HEK293 (cell line): Measurements from ENCODE around the gene CYB5B.

Source experiments
- CTCF ChIA-PET: fragments of 350-600 bp; formaldehyde crosslinking; extraction: SDS; loops from one replicate; lab custom pipeline; 2021; ENCODE audit warnings: antibody characterized with exemption; lab: Yijun Ruan, JAX
- POLR2A ChIA-PET: fragments of 300-600 bp; formaldehyde crosslinking; extraction: SDS; loops from one replicate; lab custom pipeline; 2020; ENCODE audit warnings: antibody characterized with exemption, inconsistent platforms; lab: Yijun Ruan, JAX
- H3K27ac ChIP-seq: fragments of 200-500 bp; sonication (Bioruptor generic); 2 replicates; pipeline ENCODE4 v1.5.1; 2014; ENCODE audit warnings: low read depth, low read length, control low read depth, inconsistent platforms; ENCODE audit errors: extremely low read depth
- H3K36me3 ChIP-seq, 2 experiments: fragments of 200-500 bp in 1 of 2; sonication (Bioruptor generic) in 1 of 2; 1 replicate in 1 of 2; 2 replicates in 1 of 2; pipeline ENCODE4 v1.5.1; 2014 to 2017; ENCODE audit warnings: inconsistent platforms in 2 of 2, low read length in 2 of 2; ENCODE audit not compliant: control insufficient read depth in 2 of 2, insufficient read depth in 1 of 2
- H3K4me1 ChIP-seq: fragments of 200-500 bp; sonication (Bioruptor generic); 2 replicates; pipeline ENCODE4 v1.5.1; 2014; ENCODE audit warnings: mild to moderate bottlenecking, low read length, inconsistent platforms; ENCODE audit not compliant: control insufficient read depth, insufficient read depth
- H3K4me3 ChIP-seq: 2 replicates; pipeline ENCODE4 v1.5.1; 2011; ENCODE audit warnings: low read depth, mild to moderate bottlenecking, control low read depth, low read length, moderate library complexity
- H3K9me3 ChIP-seq: fragments of 200-500 bp; sonication (Bioruptor generic); 2 replicates; pipeline ENCODE4 v1.5.1; 2014; ENCODE audit warnings: low read depth, low read length, inconsistent platforms; ENCODE audit not compliant: control insufficient read depth, insufficient read depth
- ATF2 ChIP-seq: fragments of 450-650 bp; formaldehyde crosslinking; IDR thresholded peaks from 2 replicates; pipeline ENCODE4 v1.5.1; 2016; ENCODE audit warnings: missing biosample characterization, missing genetic modification characterization, low read depth
- HOXD13 ChIP-seq: sonication (generic); formaldehyde crosslinking; IDR thresholded peaks from 2 replicates; pipeline ENCODE4 v1.8.0; 2022; ENCODE audit warnings: missing genetic modification reagents, borderline replicate concordance
- MEIS1 ChIP-seq: sonication (generic); formaldehyde crosslinking; IDR thresholded peaks from 2 replicates; pipeline ENCODE4 v1.8.1; 2022; ENCODE audit warnings: missing genetic modification reagents, mild to moderate bottlenecking, borderline replicate concordance
- ZBTB20 ChIP-seq: fragments of 450-650 bp; formaldehyde crosslinking; IDR thresholded peaks from 2 replicates; pipeline ENCODE4 v1.5.1; 2016; ENCODE audit warnings: missing biosample characterization, missing genetic modification characterization
- ZBTB21 ChIP-seq: fragments of 450-650 bp; formaldehyde crosslinking; IDR thresholded peaks from 2 replicates; pipeline ENCODE4 v1.5.1; 2017; ENCODE audit warnings: missing biosample characterization, missing genetic modification characterization
- ZFP69B ChIP-seq: fragments of 450-650 bp; formaldehyde crosslinking; IDR thresholded peaks from 2 replicates; pipeline ENCODE4 v1.5.1; 2016; ENCODE audit warnings: missing biosample characterization, missing genetic modification characterization
- ZNF121 ChIP-seq: fragments of 450-650 bp; formaldehyde crosslinking; IDR thresholded peaks from 2 replicates; pipeline ENCODE4 v1.5.1; 2016; ENCODE audit warnings: missing biosample characterization, missing genetic modification characterization
- ZNF146 ChIP-seq: fragments of 450-650 bp; formaldehyde crosslinking; IDR thresholded peaks from 2 replicates; pipeline ENCODE4 v1.5.1; 2016; ENCODE audit warnings: missing biosample characterization, missing genetic modification characterization
- ZNF16 ChIP-seq: fragments of 450-650 bp; formaldehyde crosslinking; IDR thresholded peaks from 2 replicates; pipeline ENCODE4 v1.5.1; 2016; ENCODE audit warnings: low read depth, missing biosample characterization, missing genetic modification characterization
- ZNF174 ChIP-seq: fragments of 450-650 bp; formaldehyde crosslinking; IDR thresholded peaks from 2 replicates; pipeline ENCODE4 v1.5.0; 2017; ENCODE audit warnings: missing biosample characterization, mild to moderate bottlenecking, missing genetic modification characterization
- ZNF184 ChIP-seq: fragments of 450-650 bp; IDR thresholded peaks from 2 replicates; pipeline ENCODE4 v1.5.1; 2018; ENCODE audit warnings: missing biosample characterization, mild to moderate bottlenecking, missing genetic modification characterization
- ZNF266 ChIP-seq: fragments of 450-650 bp; formaldehyde crosslinking; IDR thresholded peaks from 2 replicates; pipeline ENCODE4 v1.5.1; 2016; ENCODE audit warnings: missing biosample characterization, missing genetic modification characterization, low read depth
- ZNF423 ChIP-seq: fragments of 450-650 bp; formaldehyde crosslinking; IDR thresholded peaks from 2 replicates; pipeline ENCODE4 v1.5.1; 2016; ENCODE audit warnings: missing biosample characterization, missing genetic modification characterization
- ZNF548 ChIP-seq: fragments of 450-650 bp; formaldehyde crosslinking; IDR thresholded peaks from 2 replicates; pipeline ENCODE4 v1.5.1; 2016; ENCODE audit warnings: missing biosample characterization, missing genetic modification characterization
- ZNF571 ChIP-seq: fragments of 450-650 bp; formaldehyde crosslinking; IDR thresholded peaks from 2 replicates; pipeline ENCODE4 v1.5.0; 2017; ENCODE audit warnings: missing biosample characterization, missing genetic modification characterization
- ZNF610 ChIP-seq: fragments of 450-650 bp; formaldehyde crosslinking; IDR thresholded peaks from 2 replicates; pipeline ENCODE4 v1.5.1; 2016; ENCODE audit warnings: missing biosample characterization, missing genetic modification characterization, borderline replicate concordance
- ZNF670 ChIP-seq: fragments of 450-650 bp; formaldehyde crosslinking; IDR thresholded peaks from 2 replicates; pipeline ENCODE4 v1.5.1; 2016; ENCODE audit warnings: missing biosample characterization, missing genetic modification characterization, low read depth
- ZNF776 ChIP-seq: fragments of 450-650 bp; formaldehyde crosslinking; IDR thresholded peaks from 2 replicates; pipeline ENCODE4 v1.5.0; 2017; ENCODE audit warnings: missing biosample characterization, missing genetic modification characterization, borderline replicate concordance
- ZSCAN5A ChIP-seq: fragments of 450-650 bp; formaldehyde crosslinking; IDR thresholded peaks from 2 replicates; pipeline ENCODE4 v1.5.1; 2016; ENCODE audit warnings: missing biosample characterization, missing genetic modification characterization
- ZXDB ChIP-seq: fragments of 450-650 bp; formaldehyde crosslinking; IDR thresholded peaks from 2 replicates; pipeline ENCODE4 v1.5.1; 2016; ENCODE audit warnings: missing biosample characterization, missing genetic modification characterization
- TF ChIP-seq, protein P1 (sequence below): fragments of 450-650 bp; IDR thresholded peaks from 2 replicates; pipeline ENCODE4 v1.5.1; 2018; ENCODE audit warnings: missing biosample characterization, mild to moderate bottlenecking, missing genetic modification characterization
- TF ChIP-seq, protein P2 (sequence below): fragments of 450-650 bp; formaldehyde crosslinking; optimal IDR thresholded peaks from 2 replicates; pipeline ENCODE3; 2016; ENCODE audit warnings: missing biosample characterization, mild to moderate bottlenecking, missing genetic modification characterization
- TF ChIP-seq, protein P3 (sequence below): fragments of 450-650 bp; formaldehyde crosslinking; IDR thresholded peaks from 2 replicates; pipeline ENCODE4 v1.5.1; 2016; ENCODE audit warnings: missing biosample characterization, missing genetic modification characterization

The CYB5B gene

DNA sequence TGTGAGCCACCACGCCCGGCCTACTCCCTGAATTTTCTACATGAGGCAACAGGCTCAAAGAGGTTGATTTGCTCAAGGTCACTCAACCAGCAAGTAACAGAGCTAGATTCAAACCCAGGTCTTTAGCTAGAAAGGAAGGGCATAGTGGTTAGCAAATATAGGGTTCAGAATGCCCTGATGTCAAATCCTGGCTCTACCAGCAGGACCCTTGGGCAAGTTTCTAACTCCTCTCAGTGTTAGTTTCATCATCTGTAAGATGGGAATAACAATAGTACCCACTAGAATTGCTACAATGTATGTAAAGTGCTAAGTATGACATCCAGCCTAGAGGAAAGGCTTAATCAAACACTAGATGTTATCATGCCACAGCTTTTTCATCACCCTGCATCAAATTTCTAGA is 19.1 kb upstream of the CYB5B start:
- TF ChIP-seq ZNF776 (tag by site-specific recombination) (no peak), ZNF571 (no peak), ZNF670 (no peak), ZBTB21 (tag by site-specific recombination) (no peak), ZNF184 (tag by site-specific recombination) (no peak), ZFP69B (tag by site-specific recombination) (no peak), MEIS1 (CRISPR knock-in tag) (no peak), ZNF610 (tag by site-specific recombination) (no peak), ZXDB (tag by site-specific recombination) (no peak), ZNF146 (tag by site-specific recombination) (no peak), ZBTB20 (tag by site-specific recombination) (no peak), ZNF16 (tag by site-specific recombination) (no peak)
- TF ChIP-seq, protein P1, sequence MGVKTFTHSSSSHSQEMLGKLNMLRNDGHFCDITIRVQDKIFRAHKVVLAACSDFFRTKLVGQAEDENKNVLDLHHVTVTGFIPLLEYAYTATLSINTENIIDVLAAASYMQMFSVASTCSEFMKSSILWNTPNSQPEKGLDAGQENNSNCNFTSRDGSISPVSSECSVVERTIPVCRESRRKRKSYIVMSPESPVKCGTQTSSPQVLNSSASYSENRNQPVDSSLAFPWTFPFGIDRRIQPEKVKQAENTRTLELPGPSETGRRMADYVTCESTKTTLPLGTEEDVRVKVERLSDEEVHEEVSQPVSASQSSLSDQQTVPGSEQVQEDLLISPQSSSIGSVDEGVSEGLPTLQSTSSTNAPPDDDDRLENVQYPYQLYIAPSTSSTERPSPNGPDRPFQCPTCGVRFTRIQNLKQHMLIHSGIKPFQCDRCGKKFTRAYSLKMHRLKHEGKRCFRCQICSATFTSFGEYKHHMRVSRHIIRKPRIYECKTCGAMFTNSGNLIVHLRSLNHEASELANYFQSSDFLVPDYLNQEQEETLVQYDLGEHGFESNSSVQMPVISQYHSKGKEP, result no peak

GRCh38 chr16:69405757-69406156 is 18.7 kb upstream of the CYB5B start:
- H3K27ac ChIP-seq, result no peak overlapping the region
- H3K4me1 ChIP-seq, result peaks cover 14% of the 10 kb centered on the region
- ChIA-PET POLR2A (interaction anchor here (1.8 kb wide), 1 partner anchor 349 kb away, joined by 4 read pairs; the partner anchor contains the start of gene NOB1), CTCF (interaction anchor here (0.7 kb wide), 1 partner anchor 348 kb away, joined by 3 read pairs; no protein-coding TSS in a partner anchor)
- H3K4me3 ChIP-seq, result no peak overlapping the region
- TF ChIP-seq HOXD13 (CRISPR knock-in tag) (no peak), ZNF266 (tag by site-specific recombination) (no peak), ATF2 (tag by site-specific recombination) (no peak), ZNF423 (no peak), ZNF121 (tag by site-specific recombination) (no peak), ZXDB (tag by site-specific recombination) (no peak), ZSCAN5A (tag by site-specific recombination) (no peak), ZNF174 (no peak), ZNF548 (no peak)
- TF ChIP-seq, protein P2, sequence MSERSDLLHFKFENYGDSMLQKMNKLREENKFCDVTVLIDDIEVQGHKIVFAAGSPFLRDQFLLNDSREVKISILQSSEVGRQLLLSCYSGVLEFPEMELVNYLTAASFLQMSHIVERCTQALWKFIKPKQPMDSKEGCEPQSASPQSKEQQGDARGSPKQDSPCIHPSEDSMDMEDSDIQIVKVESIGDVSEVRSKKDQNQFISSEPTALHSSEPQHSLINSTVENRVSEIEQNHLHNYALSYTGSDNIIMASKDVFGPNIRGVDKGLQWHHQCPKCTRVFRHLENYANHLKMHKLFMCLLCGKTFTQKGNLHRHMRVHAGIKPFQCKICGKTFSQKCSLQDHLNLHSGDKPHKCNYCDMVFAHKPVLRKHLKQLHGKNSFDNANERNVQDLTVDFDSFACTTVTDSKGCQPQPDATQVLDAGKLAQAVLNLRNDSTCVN, result no peak
- TF ChIP-seq, protein P3, sequence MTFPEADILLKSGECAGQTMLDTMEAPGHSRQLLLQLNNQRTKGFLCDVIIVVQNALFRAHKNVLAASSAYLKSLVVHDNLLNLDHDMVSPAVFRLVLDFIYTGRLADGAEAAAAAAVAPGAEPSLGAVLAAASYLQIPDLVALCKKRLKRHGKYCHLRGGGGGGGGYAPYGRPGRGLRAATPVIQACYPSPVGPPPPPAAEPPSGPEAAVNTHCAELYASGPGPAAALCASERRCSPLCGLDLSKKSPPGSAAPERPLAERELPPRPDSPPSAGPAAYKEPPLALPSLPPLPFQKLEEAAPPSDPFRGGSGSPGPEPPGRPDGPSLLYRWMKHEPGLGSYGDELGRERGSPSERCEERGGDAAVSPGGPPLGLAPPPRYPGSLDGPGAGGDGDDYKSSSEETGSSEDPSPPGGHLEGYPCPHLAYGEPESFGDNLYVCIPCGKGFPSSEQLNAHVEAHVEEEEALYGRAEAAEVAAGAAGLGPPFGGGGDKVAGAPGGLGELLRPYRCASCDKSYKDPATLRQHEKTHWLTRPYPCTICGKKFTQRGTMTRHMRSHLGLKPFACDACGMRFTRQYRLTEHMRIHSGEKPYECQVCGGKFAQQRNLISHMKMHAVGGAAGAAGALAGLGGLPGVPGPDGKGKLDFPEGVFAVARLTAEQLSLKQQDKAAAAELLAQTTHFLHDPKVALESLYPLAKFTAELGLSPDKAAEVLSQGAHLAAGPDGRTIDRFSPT (tag by site-specific recombination), result no peak
- no peaks in the 10 kb centered on the region for H3K9me3 ChIP-seq
- no peaks in the 10 kb centered on the region for H3K36me3 ChIP-seq

More for the DNA sequence above, 19.1 kb upstream of the CYB5B start:
- H3K9me3 ChIP-seq, result no peaks in the 10 kb centered on the region
- H3K4me1 ChIP-seq, result peaks cover 11% of the 10 kb centered on the region
- ChIA-PET POLR2A (interaction anchor here (1.0 to 1.8 kb wide), 2 partner anchors 18 to 349 kb away, joined by 3 to 4 read pairs; partner anchors contain the start of gene NOB1), CTCF (interaction anchor here (1.2 to 1.4 kb wide), 2 partner anchors 12 to 304 kb away, joined by 3 read pairs; no protein-coding TSS in a partner anchor)
- H3K36me3 ChIP-seq, result no peaks in the 10 kb centered on the region
- H3K4me3 ChIP-seq, result no peak overlapping the region
- H3K27ac ChIP-seq, result no peak overlapping the region
